Lung (tissue), 12 donors: ENCODE data around the gene PADI4. TPM values are rescaled to one million over a fixed set of nuclear protein-coding genes. Genes with fewer than 3 reads are reported as not detected.

ENCODE experiments used
- ATAC-seq: fragments of 200-7000 bp; cut with Tn5 transposase; one replicate; pipeline ENCODE4 v1.9.1; 2020; ENCODE audit warnings: moderate number of reproducible peaks; ENCODE audit not compliant: insufficient read depth, low FRiP score
- DNase-seq, 3 donors: peaks; one replicate each; pipeline ENCODE4 v3.0.0-alpha.2; 2013 to 2017
- H3K27ac ChIP-seq, 2 donors: one replicate each; pipeline ENCODE4 v1.5.1; 2013; ENCODE audit warnings: mild to moderate bottlenecking in 2 of 2, moderate library complexity in 2 of 2, control low read depth in 1 of 2, inconsistent platforms in 1 of 2, low read depth in 1 of 2, low read length in 1 of 2
- H3K27me3 ChIP-seq, 3 donors: one replicate each; pipeline ENCODE4 v1.5.1; 2013; ENCODE audit warnings: low read length in 2 of 3; ENCODE audit not compliant: control insufficient read depth in 3 of 3, insufficient read depth in 3 of 3
- H3K36me3 ChIP-seq, 4 donors: one replicate each; pipeline ENCODE4 v1.5.1; 2013; ENCODE audit warnings: low read length in 4 of 4, mild to moderate bottlenecking in 1 of 4, moderate library complexity in 1 of 4; ENCODE audit not compliant: control insufficient read depth in 4 of 4, insufficient read depth in 4 of 4
- H3K4me1 ChIP-seq, 5 donors: one replicate each; pipeline ENCODE4 v1.5.1; 2013; ENCODE audit warnings: low read length in 5 of 5, mild to moderate bottlenecking in 2 of 5, moderate library complexity in 1 of 5; ENCODE audit not compliant: control insufficient read depth in 5 of 5, insufficient read depth in 5 of 5
- H3K4me3 ChIP-seq: one replicate; pipeline ENCODE4 v1.5.1; 2013; ENCODE audit warnings: mild to moderate bottlenecking, control low read depth, moderate library complexity
- H3K9ac ChIP-seq, 2 donors: one replicate each; pipeline ENCODE4 v1.5.1; 2013; ENCODE audit warnings: low read length in 2 of 2, control low read depth in 1 of 2; ENCODE audit not compliant: insufficient read depth in 1 of 2
- H3K9me3 ChIP-seq, 4 donors: one replicate each; pipeline ENCODE4 v1.5.1; 2013; ENCODE audit warnings: low read length in 3 of 4, mild to moderate bottlenecking in 1 of 4, moderate library complexity in 1 of 4; ENCODE audit not compliant: control insufficient read depth in 4 of 4, insufficient read depth in 3 of 4
- CTCF ChIP-seq: IDR thresholded peaks from 2 replicates; pipeline ENCODE4 v1.5.1; 2012; ENCODE audit warnings: mild to moderate bottlenecking; ENCODE audit errors: control extremely low read depth, extremely low read depth
- WGBS, 2 donors: extraction: QIAGEN DNeasy Blood & Tissue Kit; methylation state at CpG; one replicate each; pipeline ENCODE4 v1.1.7; 2013; 5-methylcytosine and 5-hydroxymethylcytosine counted together
- polyA plus RNA-seq, 2 donors: library from polyadenylated mRNA; stranded (reverse); fragments of 200-250 nt; gene quantifications; one replicate each; pipeline ENCODE4 v1.2.1, GENCODE V29; 2013
- total RNA-seq, 2 donors: library from RNA; depleted of rRNA in 1 of 2; stranded (reverse); fragments of >200 nt in 1 of 2; gene quantifications; one replicate each; pipeline ENCODE4 v1.2.1, GENCODE V29; 2014 to 2021
- donor health status: control.
- donor health status: control.
- donor health status: Bipolar disorder and iron deficiency.
- donor health status: healthy.
- donor health status: DM: yes; HTN: yes; CAD: no.

PADI4 gene
- total and polyA plus RNA-seq, 4 donors, result 1.7 to 22.5 (median 14.2) TPM

GRCh38 chr1:17289721-17290120 is 18.3 kb upstream of the PADI4 start:
- no peak overlapping the region for H3K4me3 ChIP-seq
- H3K36me3 ChIP-seq, result no peaks in the 10 kb centered on the region
- WGBS, 2 donors, result 44 to 67% methylated on average over 2 of the region's 2 CpGs
- H3K9ac ChIP-seq, result no peak overlapping the region
- H3K9me3 ChIP-seq, result peaks cover 0 to 3% (median 0%) of the 10 kb centered on the region in 4 donors
- peak in 1 of 3 donors; percentile 22 for DNase-seq
- H3K4me1 ChIP-seq, result no peaks in the 10 kb centered on the region
- no peak overlapping the region for H3K27ac ChIP-seq
- no peaks in the 10 kb centered on the region for H3K27me3 ChIP-seq
- no peak for TF ChIP-seq CTCF
- ATAC-seq, result no peak

GRCh38 chr1:17290553-17290952 is 17.4 kb upstream of the PADI4 start:
- no peak overlapping the region for H3K4me3 ChIP-seq
- H3K9me3 ChIP-seq, result peaks cover 0 to 7% (median 0%) of the 10 kb centered on the region in 4 donors
- no peak for TF ChIP-seq CTCF
- WGBS, 2 donors, result 91 to 96% methylated on average over 3 of the region's 3 CpGs
- no peak overlapping the region for H3K27ac ChIP-seq
- H3K9ac ChIP-seq, result no peak overlapping the region
- no peaks in the 10 kb centered on the region for H3K4me1 ChIP-seq
- ATAC-seq (no peak), DNase-seq (no peak)
- H3K27me3 ChIP-seq, result no peaks in the 10 kb centered on the region
- no peaks in the 10 kb centered on the region for H3K36me3 ChIP-seq

- Histone ChIP-seq H3K9me3 (peaks cover 0 to 7% (median 0%) of the 10 kb centered on the region in 4 donors), H3K4me1 (no peaks in the 10 kb centered on the region), H3K27ac (no peak overlapping the region), H3K36me3 (no peaks in the 10 kb centered on the region), H3K4me3 (no peak overlapping the region), H3K9ac (no peak overlapping the region), H3K27me3 (no peaks in the 10 kb centered on the region)
- DNase-seq (peak in 1 of 3 donors; percentile 22), ATAC-seq (no peak)
- no peak for TF ChIP-seq CTCF
- 49 to 57% methylated on average over 7 of the region's 7 CpGs for WGBS, 2 donors
These were observed 15.5 kb upstream of the PADI4 start for GRCh38 chr1:17292299-17293160.
